K562 (cell line): ENCODE data around the gene SLC25A26. TPM values are rescaled to one million over a fixed set of nuclear protein-coding genes. Genes with fewer than 3 reads are reported as not detected.

ENCODE experiments used
- ATAC-seq: fragments of 200-7000 bp; cut with Tn5 transposase; 3 replicates; pipeline ENCODE4 v1.9.1; 2020; ENCODE audit warnings: moderate library complexity
- BruUV-seq: library from RNA; stranded (reverse); fragments of 400-500 nt; replicated peaks from 2 replicates; lab custom pipeline; 2021; lab: Mats Ljungman, UMichigan
- CTCF ChIA-PET: fragments of 300-600 bp; formaldehyde crosslinking; extraction: SDS; loops from one replicate; lab custom pipeline; 2021; ENCODE audit warnings: low intra/inter-chr PET ratio; lab: Yijun Ruan, JAX
- POLR2A ChIA-PET: fragments of 300-600, 350-650 bp; sonication (Branson Sonifier 250); formaldehyde crosslinking; extraction: SDS; loops from one replicate; lab custom pipeline; 2021; ENCODE audit warnings: antibody characterized with exemption, inconsistent platforms; lab: Yijun Ruan, JAX
- DNase-seq, 4 experiments: peaks; one replicate each; pipeline versions ENCODE4 v3.0.0 to v3.0.0-alpha.2; 2011 to 2018; ENCODE audit warnings: low spot score in 3 of 4, mixed read lengths in 3 of 4; ENCODE audit errors: extremely low read depth in 1 of 4
- FAIRE-seq: peaks from 2 replicates; lab custom pipeline; 2011; peaks lifted over from hg19 to GRCh38; lab: Jason Lieb, UNC
- H2AFZ ChIP-seq: 2 replicates; pipeline ENCODE4 v1.6.0; 2011; ENCODE audit warnings: low read depth, low read length, control low read depth, inconsistent platforms
- H3K27ac ChIP-seq: fragments of 200-600 bp; 3 replicates; pipeline ENCODE4 v1.8.0; 2011; ENCODE audit warnings: low read depth, mild to moderate bottlenecking, control low read depth, inconsistent platforms, low read length, moderate library complexity, mixed read lengths; ENCODE audit errors: extremely low read depth
- H3K27me3 ChIP-seq, 2 experiments: fragments of 300-600 bp in 1 of 2; 2 replicates in 1 of 2; 3 replicates in 1 of 2; pipeline versions ENCODE4 v1.6.0 to v1.8.0; 2011; ENCODE audit warnings: inconsistent platforms in 2 of 2, low read length in 2 of 2, mild to moderate bottlenecking in 1 of 2, mixed read lengths in 1 of 2, moderate library complexity in 1 of 2; ENCODE audit not compliant: control insufficient read depth in 2 of 2, insufficient read depth in 2 of 2
- H3K36me3 ChIP-seq: fragments of 300-600 bp; 3 replicates; pipeline ENCODE4 v1.8.0; 2011; ENCODE audit warnings: mild to moderate bottlenecking, low read length, inconsistent platforms; ENCODE audit not compliant: control insufficient read depth, insufficient read depth
- H3K4me1 ChIP-seq, 2 experiments: fragments of 200-600 bp in 1 of 2; replicated peaks in 1 of 2; 2 replicates in 1 of 2; 3 replicates in 1 of 2; pipeline versions ENCODE4 v1.5.1 to v1.8.0; 2011; ENCODE audit warnings: inconsistent platforms in 2 of 2, low read length in 2 of 2, mild to moderate bottlenecking in 1 of 2, mixed read lengths in 1 of 2, moderate library complexity in 1 of 2; ENCODE audit not compliant: control insufficient read depth in 2 of 2, insufficient read depth in 2 of 2
- H3K4me2 ChIP-seq: 2 replicates; pipeline ENCODE4 v1.6.1; 2011; ENCODE audit warnings: low read length, control low read depth, inconsistent platforms, mixed read lengths; ENCODE audit not compliant: insufficient read depth
- H3K4me3 ChIP-seq: fragments of 200-600 bp; sonication (generic), shearing (Covaris generic); 2 replicates; pipeline ENCODE4 v1.5.1; 2016; ENCODE audit warnings: control low read depth, inconsistent platforms
- H3K79me2 ChIP-seq: fragments of 200-600 bp; 3 replicates; pipeline ENCODE4 v1.8.0; 2011; ENCODE audit warnings: low read length, inconsistent platforms; ENCODE audit not compliant: control insufficient read depth, insufficient read depth
- H3K9ac ChIP-seq, 2 experiments: 2 replicates each; pipeline versions ENCODE4 v1.6.0 to v1.6.1; 2011; ENCODE audit warnings: low read depth in 2 of 2, low read length in 2 of 2, control low read depth in 1 of 2, inconsistent platforms in 1 of 2, mild to moderate bottlenecking in 1 of 2, mixed read lengths in 1 of 2; ENCODE audit not compliant: insufficient read depth in 1 of 2
- H3K9me1 ChIP-seq: one replicate; pipeline ENCODE4 v1.6.0; 2011; ENCODE audit warnings: inconsistent platforms, mild to moderate bottlenecking, low read length, moderate library complexity; ENCODE audit not compliant: control insufficient read depth, insufficient read depth
- H3K9me3 ChIP-seq: replicated peaks from 2 replicates; pipeline ENCODE4 v1.5.1; 2011; ENCODE audit warnings: low read depth, low read length, inconsistent platforms; ENCODE audit not compliant: control insufficient read depth, insufficient read depth
- H4K20me1 ChIP-seq: replicated peaks from 2 replicates; pipeline ENCODE4 v1.6.1; 2011; ENCODE audit warnings: low read length, inconsistent platforms, mixed read lengths; ENCODE audit not compliant: control insufficient read depth, insufficient read depth
- CBX2 ChIP-seq: fragments of 200-600 bp; sonication (generic); IDR thresholded peaks from one replicate; pipeline ENCODE4 v1.6.1; 2012; ENCODE audit warnings: mild to moderate bottlenecking, low read length, inconsistent platforms; ENCODE audit not compliant: insufficient read depth, poor library complexity, severe bottlenecking
- JUNB ChIP-seq: fragments of 450-650 bp; formaldehyde crosslinking; conservative IDR thresholded peaks from 2 replicates; pipeline ENCODE4 v1.4.0; 2020; ENCODE audit warnings: mild to moderate bottlenecking
- MBD1 ChIP-seq: fragments of 250-450 bp; sonication (Bioruptor Pico); IDR thresholded peaks from 2 replicates; pipeline ENCODE4 v1.8.0; 2022; ENCODE audit warnings: inconsistent platforms
- MED1 ChIP-seq: sonication (generic); formaldehyde crosslinking; IDR thresholded peaks from 2 replicates; pipeline ENCODE4 v1.8.1; 2023; ENCODE audit warnings: missing genetic modification reagents, borderline replicate concordance
- NFRKB ChIP-seq: fragments of 450-650 bp; IDR thresholded peaks from 2 replicates; pipeline ENCODE4 v1.6.1; 2016; ENCODE audit warnings: low read depth
- NKRF ChIP-seq: fragments of 450-650 bp; IDR thresholded peaks from 2 replicates; pipeline ENCODE4 v1.6.1; 2016; ENCODE audit warnings: borderline replicate concordance
- PCBP1 ChIP-seq: fragments of 200-400 bp; formaldehyde crosslinking; IDR thresholded peaks from 2 replicates; pipeline ENCODE4 v1.6.1; 2018; ENCODE audit warnings: mild to moderate bottlenecking, low read depth, low read length; ENCODE audit not compliant: poor library complexity, severe bottlenecking
- SIN3A ChIP-seq, 2 experiments: fragments of 150-350 bp in 1 of 2; IDR thresholded peaks; 2 replicates each; pipeline ENCODE4 v1.6.1; 2011 to 2016; ENCODE audit warnings: borderline replicate concordance in 2 of 2, low read depth in 2 of 2, low read length in 2 of 2, mild to moderate bottlenecking in 2 of 2, moderate library complexity in 2 of 2; ENCODE audit not compliant: control insufficient read depth in 1 of 2
- ZNF124 ChIP-seq: sonication (generic); formaldehyde crosslinking; IDR thresholded peaks from 2 replicates; pipeline ENCODE4 v1.8.1; 2022; ENCODE audit warnings: missing genetic modification reagents
- ZNF146 ChIP-seq: IDR thresholded peaks from one replicate; pipeline ENCODE4 v1.6.1; 2018; ENCODE audit warnings: missing compliant biosample characterization; ENCODE audit not compliant: unreplicated experiment
- ZSCAN32 ChIP-seq: fragments of 450-650 bp; formaldehyde crosslinking; IDR thresholded peaks from 2 replicates; pipeline ENCODE4 v1.4.0; 2020; ENCODE audit warnings: mild to moderate bottlenecking, moderate library complexity
- WGBS: fragments of 100-300 bp; shearing (Covaris generic); methylation state at CpG from one replicate; pipeline ENCODE4 v1.1.6; 2016; ENCODE audit warnings: low coverage, mixed read lengths; ENCODE audit not compliant: insufficient coverage; ENCODE audit errors: missing lambda C conversion rate; 5-methylcytosine and 5-hydroxymethylcytosine counted together
- in situ Hi-C: fragments of 300-500 bp; cut with MboI; formaldehyde crosslinking; loops from 4 replicates; pipeline ENCODE4 v1.15.0; 2018; ENCODE audit warnings: inconsistent platforms, mixed read lengths
- intact Hi-C: fragments of 100-400 bp; cut with micrococcal nuclease; formaldehyde crosslinking; loops from 2 replicates; pipeline ENCODE4 v1.14.2; 2022
- polyA plus RNA-seq, 8 experiments: library from polyadenylated mRNA; depleted of rRNA in 4 of 8; stranded (reverse) in 5 of 8; unstranded in 3 of 8; fragments of >200 nt; fragmentation: Nextera tagmentation in 2 of 8; fragmentation: Illumina TruSeq in 1 of 8; extraction: Ambion mirVana in 2 of 8; extraction: Trizol in 1 of 8; gene quantifications; 2 replicates each; pipeline versions ENCODE4 v1.2.1 to v1.2.3, GENCODE V29; 2011 to 2014; ENCODE audit warnings: inconsistent platforms in 1 of 8, missing spikeins in 1 of 8
- total RNA-seq, 7 experiments: library from RNA; depleted of rRNA in 6 of 7; stranded (reverse); fragments of >200 nt in 6 of 7; fragmentation: Illumina TruSeq in 2 of 7; extraction: Trizol in 2 of 7; gene quantifications; 2 replicates each; pipeline versions ENCODE4 v1.2.1 to v1.2.3, GENCODE V29; 2011 to 2021; ENCODE audit warnings: low replicate concordance in 1 of 7

SLC25A26 gene
- total and polyA plus RNA-seq, 9 of the 15 experiments (the other 6 are each of a cell fraction or from before 2014, with no cell fraction given) = 7.2 to 29.1 (median 12.6) TPM

- no TSS peak for BruUV-seq
- Histone ChIP-seq H3K4me3 (no peak overlapping the region), H3K27me3 (no peaks in the 10 kb centered on the region), H3K9ac (no peak overlapping the region), H2AFZ (no peak overlapping the region), H3K79me2 (no peaks in the 10 kb centered on the region), H3K4me1 (no peaks in the 10 kb centered on the region), H3K9me1 (no peaks in the 10 kb centered on the region), H3K36me3 (no peaks in the 10 kb centered on the region), H3K4me2 (no peak overlapping the region), H3K9me3 (no peaks in the 10 kb centered on the region), H3K27ac (no peak overlapping the region), H4K20me1 (no peaks in the 10 kb centered on the region)
- no peak for TF ChIP-seq NFRKB
- no peak for TF ChIP-seq CBX2
- TF ChIP-seq ZSCAN32 (CRISPR knock-in tag) = no peak
- no peak for TF ChIP-seq MBD1
- TF ChIP-seq NKRF = no peak
- no peak for TF ChIP-seq ZNF124 (CRISPR knock-in tag)
- no peak for TF ChIP-seq MED1 (CRISPR knock-in tag)
- TF ChIP-seq PCBP1 = no peak
- TF ChIP-seq SIN3A (IDR thresholded peaks at IDR 0.05; ENCODE audit: borderline replicate concordance in 2 of 2, control insufficient read depth in 1 of 2, low read depth in 2 of 2, low read length in 2 of 2) = no peak
- TF ChIP-seq ZNF146 (CRISPR knock-in tag) = no peak
- TF ChIP-seq JUNB (CRISPR knock-in tag) = no peak
- in situ Hi-C loops = no loop called here
- 84% methylated on average over 5 of the region's 5 CpGs for WGBS
- FAIRE-seq = no peak
- ChIA-PET POLR2A (interaction anchor here (0.6 kb wide), 1 partner anchor 105 kb away, joined by 3 read pairs; no protein-coding TSS in a partner anchor), CTCF (no interaction called here)
- DNase-seq = no peak
- intact Hi-C loops = no loop called here
- no peak for ATAC-seq
Measured at GRCh38 chr3:66267906-66268305, 47.1 kb downstream of the SLC25A26 start.
